K562 (cell line): Measurements from ENCODE around the gene LSP1. TPM values are rescaled to one million over a fixed set of nuclear protein-coding genes. Genes with fewer than 3 reads are reported as not detected.

Experiments
- ATAC-seq: fragments of 200-7000 bp; cut with Tn5 transposase; 3 replicates; pipeline ENCODE4 v1.9.1; 2020; ENCODE audit warnings: moderate library complexity
- BruUV-seq: library from RNA; stranded (reverse); fragments of 400-500 nt; replicated peaks from 2 replicates; lab custom pipeline; 2021; lab: Mats Ljungman, UMichigan
- CTCF ChIA-PET: fragments of 300-600 bp; formaldehyde crosslinking; extraction: SDS; loops from one replicate; lab custom pipeline; 2021; ENCODE audit warnings: low intra/inter-chr PET ratio; lab: Yijun Ruan, JAX
- POLR2A ChIA-PET: fragments of 300-600, 350-650 bp; sonication (Branson Sonifier 250); formaldehyde crosslinking; extraction: SDS; loops from one replicate; lab custom pipeline; 2021; ENCODE audit warnings: antibody characterized with exemption, inconsistent platforms; lab: Yijun Ruan, JAX
- DNase-seq, 4 experiments: peaks; one replicate each; pipeline versions ENCODE4 v3.0.0 to v3.0.0-alpha.2; 2011 to 2018; ENCODE audit warnings: low spot score in 3 of 4, mixed read lengths in 3 of 4; ENCODE audit errors: extremely low read depth in 1 of 4
- FAIRE-seq: peaks from 2 replicates; lab custom pipeline; 2011; peaks lifted over from hg19 to GRCh38; lab: Jason Lieb, UNC
- H2AFZ ChIP-seq: 2 replicates; pipeline ENCODE4 v1.6.0; 2011; ENCODE audit warnings: low read depth, low read length, control low read depth, inconsistent platforms
- H3K27ac ChIP-seq: fragments of 200-600 bp; 3 replicates; pipeline ENCODE4 v1.8.0; 2011; ENCODE audit warnings: low read depth, mild to moderate bottlenecking, control low read depth, inconsistent platforms, low read length, moderate library complexity, mixed read lengths; ENCODE audit errors: extremely low read depth
- H3K27me3 ChIP-seq, 2 experiments: fragments of 300-600 bp in 1 of 2; 2 replicates in 1 of 2; 3 replicates in 1 of 2; pipeline versions ENCODE4 v1.6.0 to v1.8.0; 2011; ENCODE audit warnings: inconsistent platforms in 2 of 2, low read length in 2 of 2, mild to moderate bottlenecking in 1 of 2, mixed read lengths in 1 of 2, moderate library complexity in 1 of 2; ENCODE audit not compliant: control insufficient read depth in 2 of 2, insufficient read depth in 2 of 2
- H3K36me3 ChIP-seq: fragments of 300-600 bp; 3 replicates; pipeline ENCODE4 v1.8.0; 2011; ENCODE audit warnings: mild to moderate bottlenecking, low read length, inconsistent platforms; ENCODE audit not compliant: control insufficient read depth, insufficient read depth
- H3K4me1 ChIP-seq, 2 experiments: fragments of 200-600 bp in 1 of 2; replicated peaks in 1 of 2; 2 replicates in 1 of 2; 3 replicates in 1 of 2; pipeline versions ENCODE4 v1.5.1 to v1.8.0; 2011; ENCODE audit warnings: inconsistent platforms in 2 of 2, low read length in 2 of 2, mild to moderate bottlenecking in 1 of 2, mixed read lengths in 1 of 2, moderate library complexity in 1 of 2; ENCODE audit not compliant: control insufficient read depth in 2 of 2, insufficient read depth in 2 of 2
- H3K4me2 ChIP-seq: 2 replicates; pipeline ENCODE4 v1.6.1; 2011; ENCODE audit warnings: low read length, control low read depth, inconsistent platforms, mixed read lengths; ENCODE audit not compliant: insufficient read depth
- H3K4me3 ChIP-seq: fragments of 200-600 bp; sonication (generic), shearing (Covaris generic); 2 replicates; pipeline ENCODE4 v1.5.1; 2016; ENCODE audit warnings: control low read depth, inconsistent platforms
- H3K79me2 ChIP-seq: fragments of 200-600 bp; 3 replicates; pipeline ENCODE4 v1.8.0; 2011; ENCODE audit warnings: low read length, inconsistent platforms; ENCODE audit not compliant: control insufficient read depth, insufficient read depth
- H3K9ac ChIP-seq, 2 experiments: 2 replicates each; pipeline versions ENCODE4 v1.6.0 to v1.6.1; 2011; ENCODE audit warnings: low read depth in 2 of 2, low read length in 2 of 2, control low read depth in 1 of 2, inconsistent platforms in 1 of 2, mild to moderate bottlenecking in 1 of 2, mixed read lengths in 1 of 2; ENCODE audit not compliant: insufficient read depth in 1 of 2
- H3K9me1 ChIP-seq: one replicate; pipeline ENCODE4 v1.6.0; 2011; ENCODE audit warnings: inconsistent platforms, mild to moderate bottlenecking, low read length, moderate library complexity; ENCODE audit not compliant: control insufficient read depth, insufficient read depth
- H3K9me3 ChIP-seq: replicated peaks from 2 replicates; pipeline ENCODE4 v1.5.1; 2011; ENCODE audit warnings: low read depth, low read length, inconsistent platforms; ENCODE audit not compliant: control insufficient read depth, insufficient read depth
- H4K20me1 ChIP-seq: replicated peaks from 2 replicates; pipeline ENCODE4 v1.6.1; 2011; ENCODE audit warnings: low read length, inconsistent platforms, mixed read lengths; ENCODE audit not compliant: control insufficient read depth, insufficient read depth
- ASH1L ChIP-seq: fragments of 450-650 bp; IDR thresholded peaks from 2 replicates; pipeline ENCODE4 v1.6.1; 2018; ENCODE audit warnings: borderline replicate concordance, mild to moderate bottlenecking, low read depth; ENCODE audit not compliant: partially characterized antibody
- CREB1 ChIP-seq, 2 experiments: sonication (generic) in 1 of 2; formaldehyde crosslinking in 1 of 2; IDR thresholded peaks; 2 replicates each; pipeline versions ENCODE4 v1.6.1 to v1.8.0; 2012 to 2022; ENCODE audit warnings: inconsistent platforms in 1 of 2, mild to moderate bottlenecking in 1 of 2, missing genetic modification reagents in 1 of 2, moderate library complexity in 1 of 2
- HNRNPLL ChIP-seq: fragments of 200-400 bp; formaldehyde crosslinking; IDR thresholded peaks from 2 replicates; pipeline ENCODE4 v1.6.1; 2017; ENCODE audit warnings: low read length, low read depth, mild to moderate bottlenecking; ENCODE audit not compliant: poor library complexity, severe bottlenecking
- KAT8 ChIP-seq: fragments of 450-650 bp; IDR thresholded peaks from 2 replicates; pipeline ENCODE4 v1.6.1; 2016; ENCODE audit warnings: low read depth, mild to moderate bottlenecking
- KLF16 ChIP-seq: IDR thresholded peaks from 2 replicates; pipeline ENCODE4 v1.6.1; 2016; ENCODE audit warnings: antibody characterized with exemption
- NRF1 ChIP-seq, 2 experiments: fragments of 450-650 bp; IDR thresholded peaks in 1 of 2; conservative IDR thresholded peaks in 1 of 2; 2 replicates each; pipeline ENCODE4 v1.6.1; 2014; ENCODE audit warnings: mild to moderate bottlenecking in 2 of 2
- ZFP1 ChIP-seq: fragments of 450-650 bp; formaldehyde crosslinking; IDR thresholded peaks from 2 replicates; pipeline ENCODE4 v1.4.0; 2020; ENCODE audit warnings: mild to moderate bottlenecking, mixed read lengths
- ZNF644 ChIP-seq: fragments of 200-800 bp; sonication (Bioruptor generic); IDR thresholded peaks from 2 replicates; pipeline ENCODE4 v1.6.1; 2016; ENCODE audit warnings: low read depth, missing genetic modification characterization, missing compliant biosample characterization
- ZNF785 ChIP-seq: fragments of 250-450 bp; sonication (Bioruptor Pico); IDR thresholded peaks from 2 replicates; pipeline ENCODE4 v1.4.0; 2020; ENCODE audit warnings: mild to moderate bottlenecking
- WGBS: fragments of 100-300 bp; shearing (Covaris generic); methylation state at CpG from one replicate; pipeline ENCODE4 v1.1.6; 2016; ENCODE audit warnings: low coverage, mixed read lengths; ENCODE audit not compliant: insufficient coverage; ENCODE audit errors: missing lambda C conversion rate; 5-methylcytosine and 5-hydroxymethylcytosine counted together
- in situ Hi-C: fragments of 300-500 bp; cut with MboI; formaldehyde crosslinking; loops from 4 replicates; pipeline ENCODE4 v1.15.0; 2018; ENCODE audit warnings: inconsistent platforms, mixed read lengths
- intact Hi-C: fragments of 100-400 bp; cut with micrococcal nuclease; formaldehyde crosslinking; loops from 2 replicates; pipeline ENCODE4 v1.14.2; 2022
- polyA plus RNA-seq, 8 experiments: library from polyadenylated mRNA; depleted of rRNA in 4 of 8; stranded (reverse) in 5 of 8; unstranded in 3 of 8; fragments of >200 nt; fragmentation: Nextera tagmentation in 2 of 8; fragmentation: Illumina TruSeq in 1 of 8; extraction: Ambion mirVana in 2 of 8; extraction: Trizol in 1 of 8; gene quantifications; 2 replicates each; pipeline versions ENCODE4 v1.2.1 to v1.2.3, GENCODE V29; 2011 to 2014; ENCODE audit warnings: inconsistent platforms in 1 of 8, missing spikeins in 1 of 8
- total RNA-seq, 7 experiments: library from RNA; depleted of rRNA in 6 of 7; stranded (reverse); fragments of >200 nt in 6 of 7; fragmentation: Illumina TruSeq in 2 of 7; extraction: Trizol in 2 of 7; gene quantifications; 2 replicates each; pipeline versions ENCODE4 v1.2.1 to v1.2.3, GENCODE V29; 2011 to 2021; ENCODE audit warnings: low replicate concordance in 1 of 7
- TF ChIP-seq, protein P1 (sequence below): fragments of 450-650 bp; IDR thresholded peaks from 2 replicates; pipeline ENCODE4 v1.6.1; 2016; ENCODE audit warnings: antibody characterized with exemption
- TF ChIP-seq, protein P2 (sequence below): sonication (generic); formaldehyde crosslinking; IDR thresholded peaks from 2 replicates; pipeline ENCODE4 v1.8.1; 2022; ENCODE audit warnings: missing genetic modification reagents
- TF ChIP-seq, protein P3 (sequence below), 3 experiments: fragments of 200-800 bp in 1 of 3; fragments of 250-450 bp in 1 of 3; fragments of 450-650 bp in 1 of 3; sonication (Bioruptor Pico) in 1 of 3; sonication (Bioruptor generic) in 1 of 3; formaldehyde crosslinking in 1 of 3; IDR thresholded peaks; 2 replicates each; pipeline versions ENCODE4 v1.6.1 to v1.8.0; 2016 to 2022; ENCODE audit warnings: mild to moderate bottlenecking in 2 of 3, missing genetic modification characterization in 2 of 3, missing compliant biosample characterization in 1 of 3, moderate library complexity in 1 of 3

LSP1 gene
- total and polyA plus RNA-seq, 9 of the 15 experiments (the other 6 are each of a cell fraction or from before 2014, with no cell fraction given), result 0.08 to 2.9 (median 0.65) TPM; not detected in 2

DNA sequence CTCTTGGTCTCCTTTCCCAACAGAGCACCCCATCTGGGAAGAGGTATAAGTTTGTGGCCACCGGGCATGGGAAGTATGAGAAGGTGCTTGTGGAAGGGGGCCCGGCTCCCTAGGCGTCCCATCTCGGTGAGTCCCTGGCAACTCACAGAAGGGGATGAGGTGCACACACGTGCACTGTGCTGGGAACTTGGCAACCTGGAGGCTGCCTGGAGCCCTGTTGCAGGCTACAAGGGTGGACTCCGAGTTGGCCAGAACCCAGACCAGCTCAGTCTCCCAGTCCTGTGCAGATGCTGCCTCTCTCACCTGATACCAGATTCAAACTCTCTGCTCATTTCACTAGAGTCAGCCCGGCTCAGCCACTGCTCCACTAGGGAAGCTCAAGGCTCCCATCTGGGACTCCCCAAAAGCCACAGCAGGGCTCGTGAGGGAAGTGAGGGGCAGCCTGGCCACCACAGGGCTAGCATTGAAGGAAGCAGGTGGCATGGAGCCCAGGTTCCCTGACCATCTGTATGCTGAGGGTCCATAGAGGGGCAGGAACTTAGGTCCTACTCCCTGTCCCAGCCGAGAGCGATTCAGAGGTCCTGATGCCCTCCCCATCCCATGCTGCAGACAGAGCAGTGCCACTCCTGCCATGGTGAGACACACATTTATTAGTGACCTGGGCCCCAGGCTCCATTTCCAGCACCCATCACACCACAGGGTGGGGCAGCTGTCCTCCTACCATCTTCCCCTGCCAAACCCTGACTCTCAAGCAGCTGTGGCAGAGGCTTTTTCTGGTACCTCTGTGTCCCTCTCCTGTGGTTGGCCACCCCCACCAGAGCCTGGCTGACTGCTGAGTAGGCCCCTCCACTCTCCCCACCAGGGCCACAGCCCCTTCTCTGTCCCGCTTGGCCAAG is 34.8 kb downstream of the LSP1 start:
- no peak overlapping the region for H3K9ac ChIP-seq
- H3K79me2 ChIP-seq, result no peaks in the 10 kb centered on the region
- WGBS, result 0% methylated on average over 11 of the region's 11 CpGs
- H3K9me3 ChIP-seq, result no peaks in the 10 kb centered on the region
- peaks cover 0 to 13% of the 10 kb centered on the region in 2 experiments; a peak in 1 of 5 replicates for H3K4me1 ChIP-seq
- no peak overlapping the region for H3K27ac ChIP-seq
- H3K27me3 ChIP-seq, result peaks cover 8 to 45% of the 10 kb centered on the region in 2 experiments; a peak in 4 of 5 replicates
- intact Hi-C loops, result no loop called here
- no peak for DNase-seq
- no peaks in the 10 kb centered on the region for H3K9me1 ChIP-seq
- no peaks in the 10 kb centered on the region for H3K36me3 ChIP-seq
- POLR2A ChIA-PET, result interaction anchor here (0.7 kb wide), 1 partner anchor 35 kb away, joined by 3 read pairs; no protein-coding TSS in a partner anchor
- ATAC-seq, result no peak
- H3K4me2 ChIP-seq, result no peak overlapping the region
- FAIRE-seq, result no peak
- H2AFZ ChIP-seq, result no peak overlapping the region
- TF ChIP-seq, protein P1, sequence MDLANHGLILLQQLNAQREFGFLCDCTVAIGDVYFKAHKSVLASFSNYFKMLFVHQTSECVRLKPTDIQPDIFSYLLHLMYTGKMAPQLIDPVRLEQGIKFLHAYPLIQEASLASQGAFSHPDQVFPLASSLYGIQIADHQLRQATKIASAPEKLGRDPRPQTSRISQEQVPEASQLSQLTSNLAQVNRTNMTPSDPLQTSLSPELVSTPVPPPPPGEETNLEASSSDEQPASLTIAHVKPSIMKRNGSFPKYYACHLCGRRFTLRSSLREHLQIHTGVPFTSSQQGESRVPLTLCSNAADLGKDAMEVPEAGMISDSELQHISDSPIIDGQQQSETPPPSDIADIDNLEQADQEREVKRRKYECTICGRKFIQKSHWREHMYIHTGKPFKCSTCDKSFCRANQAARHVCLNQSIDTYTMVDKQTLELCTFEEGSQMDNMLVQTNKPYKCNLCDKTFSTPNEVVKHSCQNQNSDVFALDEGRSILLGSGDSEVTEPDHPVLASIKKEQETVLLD, result no peak
- no peak for TF ChIP-seq HNRNPLL
- no peak for TF ChIP-seq KLF16
- TF ChIP-seq NRF1 (conservative IDR thresholded peaks at IDR 0.05 in 1 of 2, IDR thresholded peaks at IDR 0.05 in 1 of 2), result no peak
- TF ChIP-seq ZFP1 (CRISPR knock-in tag), result no peak
- no peak for TF ChIP-seq ASH1L
- no peak for TF ChIP-seq KAT8
- TF ChIP-seq, protein P2, sequence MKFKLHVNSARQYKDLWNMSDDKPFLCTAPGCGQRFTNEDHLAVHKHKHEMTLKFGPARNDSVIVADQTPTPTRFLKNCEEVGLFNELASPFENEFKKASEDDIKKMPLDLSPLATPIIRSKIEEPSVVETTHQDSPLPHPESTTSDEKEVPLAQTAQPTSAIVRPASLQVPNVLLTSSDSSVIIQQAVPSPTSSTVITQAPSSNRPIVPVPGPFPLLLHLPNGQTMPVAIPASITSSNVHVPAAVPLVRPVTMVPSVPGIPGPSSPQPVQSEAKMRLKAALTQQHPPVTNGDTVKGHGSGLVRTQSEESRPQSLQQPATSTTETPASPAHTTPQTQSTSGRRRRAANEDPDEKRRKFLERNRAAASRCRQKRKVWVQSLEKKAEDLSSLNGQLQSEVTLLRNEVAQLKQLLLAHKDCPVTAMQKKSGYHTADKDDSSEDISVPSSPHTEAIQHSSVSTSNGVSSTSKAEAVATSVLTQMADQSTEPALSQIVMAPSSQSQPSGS, result no peak
- TF ChIP-seq ZNF644, result no peak
- TF ChIP-seq CREB1 (IDR thresholded peaks at IDR 0.05), result no peak
- TF ChIP-seq CREB1 (CRISPR knock-in tag; IDR thresholded peaks at IDR 0.05), result no peak
- TF ChIP-seq, protein P3, sequence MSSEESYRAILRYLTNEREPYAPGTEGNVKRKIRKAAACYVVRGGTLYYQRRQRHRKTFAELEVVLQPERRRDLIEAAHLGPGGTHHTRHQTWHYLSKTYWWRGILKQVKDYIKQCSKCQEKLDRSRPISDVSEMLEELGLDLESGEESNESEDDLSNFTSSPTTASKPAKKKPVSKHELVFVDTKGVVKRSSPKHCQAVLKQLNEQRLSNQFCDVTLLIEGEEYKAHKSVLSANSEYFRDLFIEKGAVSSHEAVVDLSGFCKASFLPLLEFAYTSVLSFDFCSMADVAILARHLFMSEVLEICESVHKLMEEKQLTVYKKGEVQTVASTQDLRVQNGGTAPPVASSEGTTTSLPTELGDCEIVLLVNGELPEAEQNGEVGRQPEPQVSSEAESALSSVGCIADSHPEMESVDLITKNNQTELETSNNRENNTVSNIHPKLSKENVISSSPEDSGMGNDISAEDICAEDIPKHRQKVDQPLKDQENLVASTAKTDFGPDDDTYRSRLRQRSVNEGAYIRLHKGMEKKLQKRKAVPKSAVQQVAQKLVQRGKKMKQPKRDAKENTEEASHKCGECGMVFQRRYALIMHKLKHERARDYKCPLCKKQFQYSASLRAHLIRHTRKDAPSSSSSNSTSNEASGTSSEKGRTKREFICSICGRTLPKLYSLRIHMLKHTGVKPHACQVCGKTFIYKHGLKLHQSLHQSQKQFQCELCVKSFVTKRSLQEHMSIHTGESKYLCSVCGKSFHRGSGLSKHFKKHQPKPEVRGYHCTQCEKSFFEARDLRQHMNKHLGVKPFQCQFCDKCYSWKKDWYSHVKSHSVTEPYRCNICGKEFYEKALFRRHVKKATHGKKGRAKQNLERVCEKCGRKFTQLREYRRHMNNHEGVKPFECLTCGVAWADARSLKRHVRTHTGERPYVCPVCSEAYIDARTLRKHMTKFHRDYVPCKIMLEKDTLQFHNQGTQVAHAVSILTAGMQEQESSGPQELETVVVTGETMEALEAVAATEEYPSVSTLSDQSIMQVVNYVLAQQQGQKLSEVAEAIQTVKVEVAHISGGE (CRISPR knock-in tag; IDR thresholded peaks at IDR 0.05), result no peak
- TF ChIP-seq ZNF785 (CRISPR knock-in tag), result no peak
- no TSS peak for BruUV-seq
- in situ Hi-C loops, result no loop called here
- CTCF ChIA-PET, result no interaction called here
- H3K4me3 ChIP-seq, result no peak overlapping the region
- peaks cover 4% of the 10 kb centered on the region for H4K20me1 ChIP-seq
